ENCODE data around the gene FRMD6.

Gene FRMD6

DNA sequence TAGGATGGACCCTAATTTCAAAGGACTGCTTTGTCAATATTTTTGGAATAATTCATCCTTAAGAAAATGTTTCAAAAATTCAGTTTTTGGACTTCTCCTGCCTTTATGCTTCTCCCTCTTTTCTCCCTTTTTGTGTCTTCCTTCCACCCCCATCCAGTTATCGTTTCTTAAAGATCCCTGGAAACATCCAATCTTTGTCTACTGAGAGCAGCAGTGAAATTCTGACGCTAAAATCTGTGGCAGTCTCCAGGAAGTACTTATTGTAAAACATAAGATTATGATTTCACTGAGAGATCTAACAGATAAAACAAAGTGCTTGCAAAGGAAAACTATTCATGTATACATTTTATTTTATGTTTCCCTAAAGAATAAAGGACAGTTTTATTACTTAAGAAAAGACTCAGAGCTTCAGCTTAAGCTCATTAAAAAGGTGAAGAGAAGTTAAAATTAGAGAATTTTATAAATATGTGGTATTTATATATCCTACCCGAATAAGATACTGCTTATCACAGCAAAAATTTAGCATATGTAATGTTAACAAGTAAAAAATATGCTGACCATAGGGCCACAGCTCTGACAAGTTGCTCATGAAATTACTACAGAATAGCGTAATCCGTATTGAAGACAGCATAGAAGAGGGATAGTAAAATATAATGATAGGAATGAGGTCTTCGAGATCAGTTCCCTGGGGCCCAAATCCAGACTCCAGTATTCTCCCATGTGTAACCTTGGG is 6.9 kb downstream of the FRMD6 start:
- DNase-seq (ENCODE audit: low spot score in 2 of 2) (no peak), ATAC-seq (replicated peaks; ENCODE audit: extremely low read depth, poor library complexity, severe bottlenecking) (no peak)
- H3K27ac Mint-ChIP-seq (ENCODE audit: low read depth), result no peak overlapping the region
- no peaks in the 10 kb centered on the region for H3K9me3 Mint-ChIP-seq
- H3K4me3 Mint-ChIP-seq, result no peak overlapping the region
- peaks cover 2% of the 10 kb centered on the region for H3K36me3 Mint-ChIP-seq (ENCODE audit: insufficient read depth)
- peaks cover 68% of the 10 kb centered on the region for H3K27me3 Mint-ChIP-seq
- peaks cover under 1% of the 10 kb centered on the region for H3K4me1 Mint-ChIP-seq

- peaks cover 50% of the 10 kb centered on the region for H3K27me3 Mint-ChIP-seq
- no peaks in the 10 kb centered on the region for H3K36me3 Mint-ChIP-seq (ENCODE audit: insufficient read depth)
- DNase-seq (ENCODE audit: low spot score in 2 of 2) (no peak), ATAC-seq (replicated peaks; ENCODE audit: extremely low read depth, poor library complexity, severe bottlenecking) (no peak)
- no peaks in the 10 kb centered on the region for H3K9me3 Mint-ChIP-seq
- no peak overlapping the region for H3K4me3 Mint-ChIP-seq
- H3K4me1 Mint-ChIP-seq, result no peaks in the 10 kb centered on the region
- no peak overlapping the region for H3K27ac Mint-ChIP-seq (ENCODE audit: low read depth)
Observed at GRCh38 chr14:51660741-51661140, 9.0 kb downstream of the FRMD6 start.

DNA sequence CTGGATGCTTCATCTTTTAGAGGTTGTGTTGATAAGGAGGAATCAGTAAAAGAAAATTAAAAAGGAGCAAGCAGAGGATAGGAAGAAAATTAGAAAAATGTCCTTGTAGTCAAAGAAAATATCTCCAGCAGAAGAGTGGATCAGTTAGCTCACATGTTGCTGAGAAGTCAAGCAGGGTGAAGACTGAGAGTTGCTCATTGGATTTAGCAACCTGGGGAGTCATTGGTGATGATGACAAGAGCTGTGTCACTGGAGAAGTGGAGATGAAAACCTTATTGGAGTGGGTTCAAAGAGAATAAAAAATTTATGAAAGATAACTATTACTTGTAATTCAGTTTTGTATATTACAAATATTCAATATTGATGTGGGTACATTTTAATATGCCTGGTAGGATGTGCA is 9.8 kb downstream of the FRMD6 start:
- no peak for ATAC-seq (replicated peaks; ENCODE audit: extremely low read depth, poor library complexity, severe bottlenecking)
- Mint-ChIP-seq H3K9me3 (no peaks in the 10 kb centered on the region), H3K4me3 (no peak overlapping the region), H3K4me1 (no peaks in the 10 kb centered on the region), H3K36me3 (ENCODE audit: insufficient read depth) (no peaks in the 10 kb centered on the region), H3K27me3 (peaks cover 42% of the 10 kb centered on the region), H3K27ac (ENCODE audit: low read depth) (no peak overlapping the region)
- DNase-seq (ENCODE audit: low spot score in 2 of 2), result no peak

- H3K9me3 Mint-ChIP-seq, result no peaks in the 10 kb centered on the region
- H3K4me3 Mint-ChIP-seq, result no peak overlapping the region
- no peaks in the 10 kb centered on the region for H3K4me1 Mint-ChIP-seq
- no peak for ATAC-seq (replicated peaks; ENCODE audit: extremely low read depth, poor library complexity, severe bottlenecking)
- no peak overlapping the region for H3K27ac Mint-ChIP-seq (ENCODE audit: low read depth)
- H3K36me3 Mint-ChIP-seq (ENCODE audit: insufficient read depth), result no peaks in the 10 kb centered on the region
- no peak for DNase-seq (ENCODE audit: low spot score in 2 of 2)
- peaks cover 19% of the 10 kb centered on the region for H3K27me3 Mint-ChIP-seq
Observed at GRCh38 chr14:51663783-51664326, 12.1 kb downstream of the FRMD6 start.

GRCh38 chr14:51666070-51666469 is 14.4 kb downstream of the FRMD6 start:
- no peaks in the 10 kb centered on the region for H3K36me3 Mint-ChIP-seq (ENCODE audit: insufficient read depth)
- DNase-seq (ENCODE audit: low spot score in 2 of 2), result no peak
- H3K4me3 Mint-ChIP-seq, result no peak overlapping the region
- peaks cover 3% of the 10 kb centered on the region for H3K27me3 Mint-ChIP-seq
- H3K9me3 Mint-ChIP-seq, result no peaks in the 10 kb centered on the region
- H3K27ac Mint-ChIP-seq (ENCODE audit: low read depth), result no peak overlapping the region
- H3K4me1 Mint-ChIP-seq, result no peaks in the 10 kb centered on the region
- ATAC-seq (replicated peaks; ENCODE audit: extremely low read depth, poor library complexity, severe bottlenecking), result no peak

DNA sequence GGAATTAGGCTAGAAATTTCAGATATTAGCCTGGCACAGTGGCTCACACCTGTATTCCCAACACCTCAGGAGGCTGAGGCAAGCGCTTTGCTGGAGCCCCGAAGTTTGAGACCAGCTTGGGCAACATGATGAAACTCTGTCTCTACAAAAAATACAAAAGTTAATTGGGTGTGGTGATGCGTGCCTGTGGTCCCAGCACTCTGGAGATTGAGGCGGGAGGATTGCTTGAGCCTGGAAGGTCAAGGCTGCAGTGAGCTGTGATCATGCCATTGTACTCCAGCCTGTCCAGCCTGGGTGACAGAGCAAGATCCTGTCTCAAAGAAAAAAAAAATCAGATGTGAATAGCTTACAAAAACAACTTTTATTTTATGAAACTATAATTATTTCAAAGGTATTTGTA is 15.1 kb downstream of the FRMD6 start:
- H3K36me3 Mint-ChIP-seq (ENCODE audit: insufficient read depth), result no peaks in the 10 kb centered on the region
- ATAC-seq (replicated peaks; ENCODE audit: extremely low read depth, poor library complexity, severe bottlenecking) (no peak), DNase-seq (ENCODE audit: low spot score in 2 of 2) (no peak)
- H3K27me3 Mint-ChIP-seq, result no peaks in the 10 kb centered on the region
- no peak overlapping the region for H3K4me3 Mint-ChIP-seq
- no peaks in the 10 kb centered on the region for H3K9me3 Mint-ChIP-seq
- no peak overlapping the region for H3K27ac Mint-ChIP-seq (ENCODE audit: low read depth)
- H3K4me1 Mint-ChIP-seq, result no peaks in the 10 kb centered on the region

DNA sequence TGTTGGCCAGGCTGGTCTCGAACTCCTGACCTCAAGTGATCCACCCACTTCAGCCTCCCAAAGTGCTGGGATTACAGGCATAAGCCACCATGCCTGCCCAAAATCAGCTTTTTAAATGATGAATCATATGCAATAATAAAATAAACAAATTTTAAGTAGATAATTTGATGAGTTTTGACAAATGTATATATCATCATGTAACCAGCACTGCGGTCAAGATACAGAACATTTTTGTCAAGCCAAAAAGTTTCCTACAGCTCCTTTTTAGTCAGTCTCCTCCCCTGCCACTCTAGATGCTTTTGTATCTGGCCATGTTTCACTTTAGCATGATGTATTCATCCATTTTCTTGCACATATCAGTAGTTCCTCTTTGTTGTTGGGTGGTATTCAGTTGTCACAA is 17.2 kb downstream of the FRMD6 start:
- DNase-seq (ENCODE audit: low spot score in 2 of 2) (no peak), ATAC-seq (replicated peaks; ENCODE audit: extremely low read depth, poor library complexity, severe bottlenecking) (no peak)

DNA sequence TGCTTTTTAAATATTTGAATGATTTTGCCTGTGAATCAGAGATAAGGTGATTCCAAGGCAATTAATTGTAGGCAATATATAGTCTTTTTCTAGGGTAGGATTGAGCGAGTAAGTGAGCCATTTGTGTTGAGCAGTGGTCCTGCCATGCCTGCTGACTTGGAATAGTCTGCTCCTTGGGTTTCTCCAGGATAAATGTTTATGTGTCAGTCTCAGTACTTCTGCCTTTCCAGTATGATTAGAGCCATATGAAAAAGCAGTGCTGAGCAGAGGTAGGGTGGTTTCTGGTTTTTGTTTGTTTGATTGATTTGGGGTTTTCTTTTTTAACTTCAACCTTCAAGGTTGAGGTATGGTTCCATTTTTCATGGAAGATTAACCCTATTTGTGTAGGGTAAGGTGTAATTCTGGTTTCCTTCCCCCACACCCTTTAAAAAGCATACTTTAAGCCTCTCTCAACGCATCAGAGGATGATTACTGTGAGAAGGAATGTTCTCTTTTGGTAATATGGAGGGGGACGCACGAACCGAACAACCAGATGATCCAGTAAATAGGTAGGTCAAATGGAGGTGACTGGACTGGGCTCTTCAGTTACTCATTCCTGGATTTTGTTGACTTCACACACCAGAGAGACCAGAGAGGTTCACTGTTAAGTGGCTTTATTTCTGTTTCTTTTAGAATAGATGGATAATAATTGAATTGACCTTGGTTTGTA is 22.7 kb downstream of the FRMD6 start:
- H3K4me1 Mint-ChIP-seq, result no peaks in the 10 kb centered on the region
- ATAC-seq (replicated peaks; ENCODE audit: extremely low read depth, poor library complexity, severe bottlenecking) (no peak), DNase-seq (ENCODE audit: low spot score in 2 of 2) (no peak)
- H3K4me3 Mint-ChIP-seq, result no peak overlapping the region
- peaks cover 18% of the 10 kb centered on the region for H3K27me3 Mint-ChIP-seq
- no peaks in the 10 kb centered on the region for H3K9me3 Mint-ChIP-seq
- no peak overlapping the region for H3K27ac Mint-ChIP-seq (ENCODE audit: low read depth)
- no peaks in the 10 kb centered on the region for H3K36me3 Mint-ChIP-seq (ENCODE audit: insufficient read depth)

More for the DNA sequence above, 17.2 kb downstream of the FRMD6 start:
- no peaks in the 10 kb centered on the region for H3K36me3 Mint-ChIP-seq (ENCODE audit: insufficient read depth)
- H3K27me3 Mint-ChIP-seq, result peaks cover 4% of the 10 kb centered on the region
- no peak overlapping the region for H3K27ac Mint-ChIP-seq (ENCODE audit: low read depth)
- H3K4me3 Mint-ChIP-seq, result no peak overlapping the region
- no peaks in the 10 kb centered on the region for H3K4me1 Mint-ChIP-seq
- no peaks in the 10 kb centered on the region for H3K9me3 Mint-ChIP-seq

DNA sequence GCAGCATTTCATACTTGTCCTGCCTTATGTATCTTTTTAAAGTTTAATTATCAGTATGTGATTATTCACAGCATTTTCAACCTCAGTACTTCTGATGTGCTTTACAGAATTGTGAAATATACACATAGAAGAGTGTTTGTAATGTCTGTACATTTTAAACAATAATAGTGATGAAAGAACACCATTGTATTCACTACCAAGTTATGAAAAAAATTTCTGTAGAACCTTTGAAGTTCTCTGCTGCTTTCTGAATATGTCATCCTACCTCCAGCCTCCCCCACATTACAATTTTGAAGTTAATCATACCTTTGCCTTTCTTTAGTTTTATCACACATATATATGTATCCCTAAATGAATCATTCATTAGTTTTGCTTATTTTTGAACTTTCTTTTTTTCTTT is 24.8 kb downstream of the FRMD6 start:
- Mint-ChIP-seq H3K36me3 (ENCODE audit: insufficient read depth) (no peaks in the 10 kb centered on the region), H3K9me3 (no peaks in the 10 kb centered on the region), H3K27me3 (peaks cover 18% of the 10 kb centered on the region), H3K4me3 (no peak overlapping the region), H3K27ac (ENCODE audit: low read depth) (no peak overlapping the region), H3K4me1 (no peaks in the 10 kb centered on the region)
- ATAC-seq (replicated peaks; ENCODE audit: extremely low read depth, poor library complexity, severe bottlenecking) (no peak), DNase-seq (ENCODE audit: low spot score in 2 of 2) (no peak)

DNA sequence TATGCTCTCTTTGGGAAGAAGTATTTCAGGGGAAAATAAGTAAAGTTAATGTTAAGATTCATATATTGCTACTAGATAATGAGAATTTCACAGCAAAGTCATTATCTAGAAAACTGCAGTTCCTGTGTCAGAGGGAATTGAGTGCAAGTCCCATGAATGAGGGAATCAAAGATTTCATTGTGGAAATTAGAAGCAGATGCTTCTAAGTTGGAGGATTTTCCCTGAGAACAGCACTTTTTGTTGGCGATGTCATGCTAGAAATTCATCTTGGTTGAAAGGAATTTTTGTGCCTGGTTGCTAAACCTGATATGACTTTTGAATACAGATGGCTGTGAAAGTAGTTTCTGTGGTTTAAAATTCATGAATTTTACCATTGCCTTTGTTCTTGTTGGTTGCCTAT is 25.6 kb downstream of the FRMD6 start:
- H3K36me3 Mint-ChIP-seq (ENCODE audit: insufficient read depth), result no peaks in the 10 kb centered on the region
- no peak for DNase-seq (ENCODE audit: low spot score in 2 of 2)
- no peaks in the 10 kb centered on the region for H3K9me3 Mint-ChIP-seq
- no peaks in the 10 kb centered on the region for H3K4me1 Mint-ChIP-seq
- H3K27me3 Mint-ChIP-seq, result peaks cover 18% of the 10 kb centered on the region
- ATAC-seq (replicated peaks; ENCODE audit: extremely low read depth, poor library complexity, severe bottlenecking), result no peak
- no peak overlapping the region for H3K27ac Mint-ChIP-seq (ENCODE audit: low read depth)
- H3K4me3 Mint-ChIP-seq, result no peak overlapping the region

- DNase-seq (ENCODE audit: low spot score in 2 of 2) (no peak), ATAC-seq (replicated peaks; ENCODE audit: extremely low read depth, poor library complexity, severe bottlenecking) (no peak)
- H3K4me3 Mint-ChIP-seq, result no peak overlapping the region
- H3K4me1 Mint-ChIP-seq, result no peaks in the 10 kb centered on the region
- no peak overlapping the region for H3K27ac Mint-ChIP-seq (ENCODE audit: low read depth)
- no peaks in the 10 kb centered on the region for H3K9me3 Mint-ChIP-seq
- peaks cover 18% of the 10 kb centered on the region for H3K27me3 Mint-ChIP-seq
- H3K36me3 Mint-ChIP-seq (ENCODE audit: insufficient read depth), result no peaks in the 10 kb centered on the region
Observed at GRCh38 chr14:51677738-51678137, 26.0 kb downstream of the FRMD6 start.

DNA sequence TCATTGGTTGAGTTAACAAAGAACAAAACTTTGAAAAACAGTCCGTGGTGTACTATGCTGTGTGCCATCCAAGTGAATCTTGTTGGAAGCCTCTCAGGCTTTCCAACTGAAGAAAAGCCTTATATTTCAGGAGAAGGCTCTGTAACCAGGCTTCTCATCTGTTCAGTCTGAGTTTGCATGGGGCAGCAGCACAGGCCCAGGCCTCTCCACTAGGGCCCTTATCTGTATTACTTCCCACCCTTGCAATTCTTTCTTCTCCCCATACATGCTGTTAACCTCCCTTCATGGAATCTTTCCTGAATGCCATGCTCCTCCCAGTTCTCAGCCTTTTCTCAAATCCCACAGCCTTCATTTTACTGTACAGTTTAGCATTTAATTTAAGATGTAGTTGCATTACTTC is 28.3 kb downstream of the FRMD6 start:
- no peaks in the 10 kb centered on the region for H3K36me3 Mint-ChIP-seq (ENCODE audit: insufficient read depth)
- H3K9me3 Mint-ChIP-seq, result no peaks in the 10 kb centered on the region
- ATAC-seq (replicated peaks; ENCODE audit: extremely low read depth, poor library complexity, severe bottlenecking) (no peak), DNase-seq (ENCODE audit: low spot score in 2 of 2) (no peak)
- H3K27me3 Mint-ChIP-seq, result peaks cover 3% of the 10 kb centered on the region
- no peak overlapping the region for H3K27ac Mint-ChIP-seq (ENCODE audit: low read depth)
- no peak overlapping the region for H3K4me3 Mint-ChIP-seq
- H3K4me1 Mint-ChIP-seq, result no peaks in the 10 kb centered on the region

- no peaks in the 10 kb centered on the region for H3K36me3 Mint-ChIP-seq (ENCODE audit: insufficient read depth)
- DNase-seq (ENCODE audit: low spot score in 2 of 2) (no peak), ATAC-seq (replicated peaks; ENCODE audit: extremely low read depth, poor library complexity, severe bottlenecking) (no peak)
- H3K27me3 Mint-ChIP-seq, result no peaks in the 10 kb centered on the region
- no peak overlapping the region for H3K4me3 Mint-ChIP-seq
- no peaks in the 10 kb centered on the region for H3K4me1 Mint-ChIP-seq
- H3K27ac Mint-ChIP-seq (ENCODE audit: low read depth), result no peak overlapping the region
- H3K9me3 Mint-ChIP-seq, result no peaks in the 10 kb centered on the region
Observed at GRCh38 chr14:51681411-51681810, 29.7 kb downstream of the FRMD6 start.
